ENCODE data around the gene ALOX5.

ALOX5 gene

DNA sequence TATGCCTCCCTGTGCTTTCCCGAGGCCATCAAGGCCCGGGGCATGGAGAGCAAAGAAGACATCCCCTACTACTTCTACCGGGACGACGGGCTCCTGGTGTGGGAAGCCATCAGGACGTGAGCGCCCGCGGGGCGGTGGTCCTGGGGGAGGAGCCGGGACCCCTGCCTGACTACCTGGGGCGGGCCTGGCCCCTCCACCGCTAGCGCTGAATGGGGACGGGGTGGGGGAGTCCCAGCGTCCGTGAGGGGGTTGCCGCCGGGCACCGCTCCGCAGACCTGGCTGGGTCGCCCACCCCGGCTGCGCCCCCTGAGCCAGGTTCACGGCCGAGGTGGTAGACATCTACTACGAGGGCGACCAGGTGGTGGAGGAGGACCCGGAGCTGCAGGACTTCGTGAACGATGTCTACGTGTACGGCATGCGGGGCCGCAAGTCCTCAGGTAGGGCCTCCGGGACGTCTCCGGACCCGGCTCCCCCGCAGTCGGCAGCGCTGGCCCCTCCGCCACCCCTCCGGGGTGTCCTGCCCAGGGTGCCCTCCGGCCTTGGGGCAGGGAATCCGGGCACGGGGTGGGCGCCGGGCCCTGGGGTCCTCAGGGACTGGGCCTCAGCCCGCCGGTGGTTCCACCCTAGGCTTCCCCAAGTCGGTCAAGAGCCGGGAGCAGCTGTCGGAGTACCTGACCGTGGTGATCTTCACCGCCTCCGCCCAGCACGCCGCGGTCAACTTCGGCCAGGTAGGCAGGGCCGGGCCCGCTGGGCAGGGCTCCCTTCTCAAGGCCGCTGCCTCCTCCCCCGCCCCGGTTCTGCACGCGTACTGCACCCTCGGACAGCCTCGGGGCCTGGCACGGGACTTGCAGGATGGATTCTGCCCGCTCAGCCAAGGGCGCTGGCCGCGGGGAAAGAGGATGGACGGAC is 69.3 kb downstream of the ALOX5 start:
- no peak for DNase-seq (ENCODE audit: low spot score)

GRCh38 chr10:45444022-45444421 is 70.0 kb downstream of the ALOX5 start:
- no peak for DNase-seq (ENCODE audit: low spot score)

DNA sequence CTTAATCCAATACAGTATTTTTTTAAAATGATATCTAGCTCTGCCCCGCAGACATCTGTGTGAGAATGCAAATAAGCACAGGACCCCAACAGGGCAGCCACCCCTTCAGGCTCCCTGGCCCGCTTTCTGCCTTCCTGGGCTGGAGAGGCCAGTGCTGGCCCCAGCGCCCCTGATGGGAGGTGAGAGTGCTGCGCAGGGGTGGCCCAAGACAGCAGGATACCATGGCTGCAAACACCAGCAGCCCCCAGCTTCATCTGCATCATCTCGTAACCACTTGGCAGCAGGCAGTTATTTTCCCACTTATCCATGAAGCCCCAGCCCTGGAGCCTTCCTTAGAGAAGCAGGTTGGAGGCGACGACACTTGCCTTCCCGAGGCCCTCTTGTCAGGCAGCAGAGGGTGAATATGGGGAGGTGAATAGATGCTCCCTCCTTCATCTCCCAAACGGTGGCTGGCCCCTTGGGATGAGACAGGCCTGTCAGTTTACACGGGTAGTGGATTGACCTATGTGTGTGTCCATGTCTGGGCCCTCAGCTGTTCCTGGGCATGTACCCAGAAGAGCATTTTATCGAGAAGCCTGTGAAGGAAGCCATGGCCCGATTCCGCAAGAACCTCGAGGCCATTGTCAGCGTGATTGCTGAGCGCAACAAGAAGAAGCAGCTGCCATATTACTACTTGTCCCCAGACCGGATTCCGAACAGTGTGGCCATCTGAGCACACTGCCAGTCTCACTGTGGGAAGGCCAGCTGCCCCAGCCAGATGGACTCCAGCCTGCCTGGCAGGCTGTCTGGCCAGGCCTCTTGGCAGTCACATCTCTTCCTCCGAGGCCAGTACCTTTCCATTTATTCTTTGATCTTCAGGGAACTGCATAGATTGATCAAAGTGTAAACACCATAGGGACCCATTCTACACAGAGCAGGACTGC is 71.2 kb downstream of the ALOX5 start:
- DNase-seq (ENCODE audit: low spot score) = no peak

- no peak for DNase-seq (ENCODE audit: low spot score)
Measured at GRCh38 chr10:45446858-45447257, 72.8 kb downstream of the ALOX5 start.

DNA sequence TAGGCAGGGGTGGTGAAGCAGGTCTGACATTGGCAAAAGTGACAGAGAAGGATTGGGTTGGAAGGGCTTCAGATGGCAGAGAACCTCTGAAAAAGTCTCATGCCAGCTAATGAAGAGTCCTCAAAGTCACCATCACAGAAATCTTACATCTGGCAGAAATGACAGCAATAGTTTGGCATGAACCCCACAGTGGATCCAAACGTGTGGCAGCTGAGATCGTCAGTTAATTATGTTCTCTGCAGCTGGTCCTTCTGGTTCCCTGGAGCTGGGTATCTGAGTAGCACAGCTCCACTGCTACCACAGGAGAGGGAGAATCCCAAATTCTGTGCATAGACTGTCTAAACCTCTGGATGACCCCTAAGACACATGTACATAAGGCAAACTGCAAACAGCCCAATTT is 73.4 kb downstream of the ALOX5 start:
- DNase-seq (ENCODE audit: low spot score) = no peak

GRCh38 chr10:45450866-45451265 is 76.8 kb downstream of the ALOX5 start:
- no peak for DNase-seq (ENCODE audit: low spot score)

DNA sequence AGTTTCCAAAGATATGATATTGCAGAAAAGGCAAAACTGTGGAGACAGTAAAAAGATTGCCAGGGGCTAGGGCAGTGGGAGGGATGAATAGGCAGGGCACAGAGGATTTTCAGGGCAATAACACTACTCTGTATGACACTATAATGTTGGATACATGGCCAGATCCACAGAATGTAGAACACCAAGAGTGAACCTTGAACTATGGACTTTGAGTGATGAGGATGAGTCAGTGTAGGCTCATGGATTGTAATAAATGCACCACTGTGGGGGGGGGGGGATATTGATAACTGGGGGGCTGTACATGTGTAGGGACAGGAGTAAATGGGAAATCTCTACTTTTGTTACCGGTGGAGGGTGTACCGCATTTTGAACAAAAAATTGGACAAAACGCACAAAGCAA is 77.4 kb downstream of the ALOX5 start:
- DNase-seq (ENCODE audit: low spot score) = no peak

GRCh38 chr10:45452268-45452667 is 78.3 kb downstream of the ALOX5 start:
- DNase-seq (ENCODE audit: low spot score) = no peak

DNA sequence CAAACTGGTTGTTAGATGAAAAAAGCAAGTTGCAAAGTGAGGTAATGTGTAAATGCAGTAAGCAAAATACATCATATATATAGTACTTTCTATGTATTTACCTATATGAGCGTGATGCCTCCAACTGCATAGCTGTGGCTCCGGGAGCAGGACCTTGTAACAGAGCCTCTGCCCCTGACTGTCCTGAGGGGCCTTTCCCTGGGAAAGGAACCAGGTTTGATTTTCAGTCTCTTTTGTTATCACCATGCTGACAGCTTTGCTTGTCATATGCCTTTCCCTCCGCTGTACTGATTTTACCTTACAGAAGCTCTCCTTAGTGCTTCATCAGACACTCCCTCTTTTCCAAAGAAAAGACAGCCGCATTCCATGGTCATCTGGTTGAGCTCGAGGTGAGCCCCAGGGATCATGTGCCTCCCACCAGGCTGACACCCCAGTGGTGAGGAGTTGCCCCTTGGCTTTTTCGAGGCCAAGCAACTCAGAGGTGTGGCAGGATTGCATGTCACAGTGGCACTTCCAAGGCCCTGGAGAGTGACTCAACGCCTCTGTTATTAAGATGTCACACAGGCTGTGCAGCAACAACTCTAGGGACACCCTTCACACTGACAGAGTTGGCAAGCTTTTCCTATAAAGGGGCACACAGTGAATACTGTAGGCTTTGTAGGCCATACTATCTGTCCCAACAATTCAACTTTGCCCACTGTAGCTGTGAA is 78.9 kb downstream of the ALOX5 start:
- no peak for DNase-seq (ENCODE audit: low spot score)

GRCh38 chr10:45453639-45454255 is 79.7 kb downstream of the ALOX5 start:
- DNase-seq (ENCODE audit: low spot score) = no peak

DNA sequence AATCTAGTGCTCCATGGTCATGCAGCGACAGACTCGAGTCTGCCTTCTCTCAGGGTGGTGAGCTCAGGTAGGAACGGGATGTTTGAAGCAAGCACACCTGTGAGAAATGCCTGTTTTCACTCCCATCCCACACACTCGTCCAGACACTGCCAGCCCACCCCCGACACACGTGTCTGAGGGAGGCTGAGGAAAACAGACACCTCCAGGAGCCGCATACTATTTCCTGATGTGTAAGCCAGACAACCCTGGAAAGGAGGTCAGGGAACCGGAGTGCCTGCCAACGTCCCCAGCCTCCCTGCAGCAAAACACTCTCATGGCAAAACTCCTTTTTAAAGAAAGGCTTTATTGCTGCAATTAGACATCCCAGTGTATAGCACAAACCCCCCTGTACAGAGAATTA is 80.2 kb downstream of the ALOX5 start:
- DNase-seq (ENCODE audit: low spot score) = no peak

DNA sequence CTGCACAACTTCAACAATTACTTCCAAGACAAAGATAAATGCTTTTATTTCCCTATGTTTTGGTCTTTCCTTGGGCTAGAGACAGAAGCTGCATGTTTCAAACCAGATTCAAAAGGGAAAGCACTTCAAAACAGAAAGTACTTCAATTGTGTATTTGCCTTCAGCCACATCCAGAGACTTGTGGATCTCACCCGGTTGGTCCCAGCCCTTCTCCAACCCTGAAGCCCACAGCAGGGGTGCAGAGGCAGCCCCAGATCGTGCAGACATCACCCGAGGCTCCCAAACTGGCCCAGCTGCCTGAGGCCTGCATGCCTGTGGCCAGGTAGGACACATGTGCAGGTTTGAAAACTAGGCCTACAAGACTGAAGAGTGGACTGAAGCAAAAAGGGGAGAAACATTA is 80.8 kb downstream of the ALOX5 start:
- no peak for DNase-seq (ENCODE audit: low spot score)

- no peak for DNase-seq (ENCODE audit: low spot score)
Measured at GRCh38 chr10:45456233-45456632, 82.2 kb downstream of the ALOX5 start.

- DNase-seq (ENCODE audit: low spot score) = no peak
Measured at GRCh38 chr10:45456822-45457221, 82.8 kb downstream of the ALOX5 start.

DNA sequence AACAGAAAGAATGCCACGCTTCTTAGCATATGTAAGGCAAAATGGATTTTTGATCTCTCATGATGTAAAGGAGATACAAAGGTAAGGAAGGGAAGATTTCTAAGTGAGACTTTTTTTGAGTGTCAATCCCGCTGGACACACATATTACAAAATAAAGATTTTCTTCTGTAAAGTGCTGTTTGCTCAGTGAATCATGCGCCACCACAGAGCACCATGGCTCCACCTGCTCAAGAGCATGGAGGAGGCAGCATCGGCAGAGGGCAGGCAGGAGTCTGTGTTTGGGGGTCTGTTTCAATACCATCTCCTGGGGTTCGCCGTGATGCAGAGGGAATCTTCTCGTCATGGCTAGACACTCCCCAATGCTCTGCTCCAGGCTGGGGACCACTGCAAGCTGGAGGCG is 83.5 kb downstream of the ALOX5 start:
- DNase-seq (ENCODE audit: low spot score) = no peak

DNA sequence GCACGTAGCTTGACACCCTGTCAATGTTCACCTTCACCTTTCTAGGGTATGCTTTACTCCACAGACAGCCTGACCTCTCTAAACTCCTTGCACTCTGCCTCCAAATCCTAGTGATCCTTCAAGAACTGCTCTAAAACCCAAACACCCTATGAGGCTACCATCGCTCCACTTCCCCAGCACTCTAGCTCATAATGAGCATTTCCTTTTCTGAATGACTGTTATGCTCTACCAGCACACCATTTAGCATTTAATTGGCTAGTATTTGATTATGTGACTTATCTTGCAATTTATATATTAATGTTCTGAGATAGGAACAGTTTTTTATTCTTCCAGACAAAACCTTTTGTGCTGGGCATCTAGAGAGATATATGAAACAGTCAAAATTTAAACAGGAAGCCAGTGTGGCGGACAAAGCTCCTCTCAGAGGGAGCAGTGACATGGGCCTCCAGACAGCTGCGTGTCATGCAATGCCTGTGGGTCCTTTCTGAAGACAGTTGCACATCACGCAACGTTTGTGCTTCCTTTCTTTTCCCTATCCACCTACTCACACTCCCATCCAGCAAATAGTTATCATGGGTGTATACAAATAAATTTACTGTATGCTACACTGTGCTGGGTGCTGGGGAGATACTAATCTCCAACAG is 86.3 kb downstream of the ALOX5 start:
- no peak for DNase-seq (ENCODE audit: low spot score)

DNA sequence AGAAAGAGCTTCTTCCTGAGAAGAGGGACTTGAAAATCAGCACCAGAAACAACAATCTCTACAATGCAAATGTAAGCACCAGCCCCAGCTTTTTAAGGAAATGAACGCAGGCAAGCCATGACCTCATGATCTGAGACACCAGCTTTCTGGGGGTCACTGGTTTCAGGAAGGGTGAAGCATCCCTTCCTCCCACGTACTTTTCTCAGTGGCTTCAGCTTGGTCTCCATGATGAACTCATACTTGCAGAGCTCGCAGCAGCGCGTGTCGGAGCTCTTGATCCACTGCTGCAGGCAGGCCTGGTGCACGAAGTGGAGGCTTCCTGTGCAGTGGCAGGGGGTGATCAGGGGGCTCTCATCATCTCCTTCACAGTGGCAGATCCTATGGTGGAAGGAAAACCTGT is 87.0 kb downstream of the ALOX5 start:
- no peak for DNase-seq (ENCODE audit: low spot score)

- no peak for DNase-seq (ENCODE audit: low spot score)
Measured at GRCh38 chr10:45463244-45464116, 89.5 kb downstream of the ALOX5 start.

DNA sequence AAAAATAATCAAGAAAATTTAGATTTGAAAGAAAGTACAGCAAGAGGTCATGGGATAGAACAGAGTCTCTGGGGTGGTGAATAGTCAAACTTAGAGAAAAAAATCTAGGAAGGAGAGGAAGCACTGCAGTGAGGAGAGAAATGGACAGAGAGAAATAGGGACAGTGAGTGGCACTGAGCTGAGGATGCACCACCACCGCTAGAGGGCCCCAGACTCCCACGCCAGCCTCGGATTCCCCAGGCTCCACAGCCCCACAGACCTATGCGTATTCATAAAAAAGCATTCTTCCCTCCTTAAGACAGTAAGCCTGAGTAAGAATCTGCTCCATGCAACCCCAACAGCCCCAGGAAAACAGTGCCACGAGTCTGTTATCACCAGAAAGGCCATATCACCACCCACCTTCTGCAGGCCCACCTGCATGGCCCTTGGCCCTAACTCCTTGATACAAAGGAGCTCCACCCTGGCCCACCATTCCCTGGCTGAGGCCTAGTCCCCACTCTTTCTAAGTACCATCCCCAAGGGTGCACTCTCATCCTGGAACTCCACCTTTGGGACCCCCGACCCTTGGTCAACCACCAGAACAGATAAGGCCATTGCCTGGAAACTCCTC is 91.0 kb downstream of the ALOX5 start:
- DNase-seq (ENCODE audit: low spot score) = peak; percentile 83

GRCh38 chr10:45466784-45467183 is 92.8 kb downstream of the ALOX5 start:
- DNase-seq (ENCODE audit: low spot score) = no peak
